Kidney (tissue), 14 donors: Measurements from ENCODE around the gene ARHGAP26. TPM values are rescaled to one million over a fixed set of nuclear protein-coding genes. Genes with fewer than 3 reads are reported as not detected.

Experiments
- DNase-seq, 5 donors: peaks; one replicate each; pipeline ENCODE4 v3.0.0-alpha.2; 2013 to 2020
- FAIRE-seq: peaks from 2 replicates; lab custom pipeline; 2012; peaks lifted over from hg19 to GRCh38; lab: Jason Lieb, UNC
- H3K27ac ChIP-seq, 2 donors: one replicate each; pipeline ENCODE4 v1.7.0; 2013; ENCODE audit warnings: low read depth in 2 of 2, low read length in 2 of 2, inconsistent platforms in 1 of 2
- H3K27me3 ChIP-seq: one replicate; pipeline ENCODE4 v1.7.1; 2013; ENCODE audit warnings: low read length, inconsistent platforms; ENCODE audit not compliant: control insufficient read depth, insufficient read depth
- H3K36me3 ChIP-seq, 3 donors: one replicate each; pipeline versions ENCODE4 v1.7.0 to v1.7.1; 2013; ENCODE audit warnings: low read length in 3 of 3, control low read depth in 1 of 3, inconsistent platforms in 1 of 3; ENCODE audit not compliant: insufficient read depth in 3 of 3, control insufficient read depth in 2 of 3
- H3K4me1 ChIP-seq, 3 donors: one replicate each; pipeline versions ENCODE4 v1.7.0 to v1.7.1; 2013; ENCODE audit warnings: low read length in 3 of 3, inconsistent platforms in 1 of 3, low read depth in 1 of 3; ENCODE audit not compliant: control insufficient read depth in 2 of 3, insufficient read depth in 2 of 3
- H3K4me3 ChIP-seq, 3 donors: one replicate each; pipeline versions ENCODE4 v1.7.0 to v1.8.1; 2013; ENCODE audit warnings: low read length in 3 of 3, control low read depth in 1 of 3, inconsistent platforms in 1 of 3
- H3K9ac ChIP-seq, 3 donors: one replicate each; pipeline versions ENCODE4 v1.7.0 to v1.7.1; 2013; ENCODE audit warnings: low read length in 3 of 3, control low read depth in 1 of 3, inconsistent platforms in 1 of 3
- H3K9me3 ChIP-seq, 3 donors: one replicate each; pipeline versions ENCODE4 v1.7.0 to v1.7.1; 2013; ENCODE audit warnings: low read length in 3 of 3, control low read depth in 1 of 3, inconsistent platforms in 1 of 3; ENCODE audit not compliant: control insufficient read depth in 2 of 3, insufficient read depth in 1 of 3
- intact Hi-C: fragments of 100-400 bp; cut with DNase I; formaldehyde crosslinking; loops from one replicate; pipeline ENCODE4 v1.11.1; 2022
- polyA plus RNA-seq: library from polyadenylated mRNA; stranded (reverse); fragments of 350-450 nt; fragmentation: Illumina TruSeq; extraction: RNeasy Lipid Tissue Mini Kit (QIAGEN cat#74804); gene quantifications from one replicate; pipeline ENCODE4 v1.2.3, GENCODE V29; 2014; ENCODE audit warnings: low read depth, low replicate concordance; ENCODE audit not compliant: insufficient read depth
- total RNA-seq: library from RNA; stranded (reverse); fragmentation: NEBNext Ultra II Directional; extraction: Animal tissue kit (Norgen Biotek cat#: 25700); gene quantifications from one replicate; pipeline ENCODE4 v1.2.1, GENCODE V29; 2021
- TF ChIP-seq, protein P1 (sequence below): IDR thresholded peaks from 3 replicates; pipeline ENCODE4 v1.5.1; 2012; ENCODE audit warnings: mild to moderate bottlenecking, moderate library complexity, borderline replicate concordance; ENCODE audit not compliant: insufficient read depth; ENCODE audit errors: extremely low read depth
- donor health status: control.
- donor health status: control.
- donor health status: control.
- donor health status: control.
- donor health status: control.
- donor health status: DM: yes; HTN: yes; CAD: no.
- donor health status: Normal renal cell carcinoma (clear cell type).

ARHGAP26 gene
- total and polyA plus RNA-seq, 2 donors from 2014 or later: 2.5 to 85.7 TPM

DNA sequence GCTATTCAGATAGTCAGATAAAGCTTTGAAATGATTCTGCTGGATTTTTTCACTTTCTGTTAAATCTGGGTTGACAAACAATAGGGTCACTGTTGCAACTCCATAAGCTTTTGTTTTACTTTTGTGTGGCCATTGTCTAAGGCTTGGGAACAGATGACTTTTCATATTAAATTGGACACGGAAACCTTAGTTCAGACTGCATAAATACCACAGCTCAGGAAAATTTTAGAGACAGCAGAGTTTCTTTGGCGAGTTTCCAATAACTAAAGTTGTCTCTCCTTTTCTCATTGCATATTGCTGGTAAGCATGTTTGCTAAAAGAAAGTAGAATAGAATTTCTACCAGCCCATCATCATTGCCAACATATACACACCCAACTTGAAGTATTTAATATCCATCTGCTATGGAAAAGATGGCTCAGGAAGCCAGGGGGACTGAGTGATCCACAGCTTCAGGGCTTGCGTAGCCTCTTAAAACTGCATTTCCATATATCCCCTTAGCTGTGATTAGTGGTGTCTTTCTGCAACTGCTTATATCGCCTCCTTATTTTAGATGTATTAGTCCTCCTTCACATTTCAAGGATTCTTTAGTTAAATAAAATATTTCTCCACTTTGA lies 168.2 kb downstream of the ARHGAP26 start:
- no peak for FAIRE-seq
- H3K4me1 ChIP-seq: no peaks in the 10 kb centered on the region
- intact Hi-C loops: no loop called here

DNA sequence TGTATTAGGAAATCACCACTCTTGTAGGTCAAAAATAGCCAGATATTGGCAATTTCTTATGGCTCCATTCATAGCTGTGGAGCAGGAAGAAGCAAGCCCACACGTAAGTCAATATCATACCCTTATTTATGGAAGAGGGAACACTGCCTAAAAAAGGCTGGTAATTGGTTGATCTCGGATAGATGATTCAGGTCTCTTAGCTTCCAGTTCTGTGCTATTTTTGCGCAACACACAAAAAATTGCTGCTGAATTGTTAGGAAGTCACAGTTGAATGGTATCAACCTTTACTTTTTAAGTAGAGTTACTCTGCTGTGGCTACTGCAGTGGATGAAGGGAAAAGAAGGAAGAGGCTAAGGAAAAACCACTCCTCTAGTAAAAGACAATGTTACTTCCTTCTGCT lies 168.8 kb downstream of the ARHGAP26 start:
- Histone ChIP-seq H3K4me1 (no peaks in the 10 kb centered on the region), H3K36me3 (no peaks in the 10 kb centered on the region), H3K27ac (no peak overlapping the region), H3K9ac (no peak overlapping the region), H3K27me3 (no peaks in the 10 kb centered on the region), H3K9me3 (no peaks in the 10 kb centered on the region), H3K4me3 (no peak overlapping the region)
- FAIRE-seq (no peak), DNase-seq (no peak)
- intact Hi-C loops: no loop called here
- TF ChIP-seq, protein P1, sequence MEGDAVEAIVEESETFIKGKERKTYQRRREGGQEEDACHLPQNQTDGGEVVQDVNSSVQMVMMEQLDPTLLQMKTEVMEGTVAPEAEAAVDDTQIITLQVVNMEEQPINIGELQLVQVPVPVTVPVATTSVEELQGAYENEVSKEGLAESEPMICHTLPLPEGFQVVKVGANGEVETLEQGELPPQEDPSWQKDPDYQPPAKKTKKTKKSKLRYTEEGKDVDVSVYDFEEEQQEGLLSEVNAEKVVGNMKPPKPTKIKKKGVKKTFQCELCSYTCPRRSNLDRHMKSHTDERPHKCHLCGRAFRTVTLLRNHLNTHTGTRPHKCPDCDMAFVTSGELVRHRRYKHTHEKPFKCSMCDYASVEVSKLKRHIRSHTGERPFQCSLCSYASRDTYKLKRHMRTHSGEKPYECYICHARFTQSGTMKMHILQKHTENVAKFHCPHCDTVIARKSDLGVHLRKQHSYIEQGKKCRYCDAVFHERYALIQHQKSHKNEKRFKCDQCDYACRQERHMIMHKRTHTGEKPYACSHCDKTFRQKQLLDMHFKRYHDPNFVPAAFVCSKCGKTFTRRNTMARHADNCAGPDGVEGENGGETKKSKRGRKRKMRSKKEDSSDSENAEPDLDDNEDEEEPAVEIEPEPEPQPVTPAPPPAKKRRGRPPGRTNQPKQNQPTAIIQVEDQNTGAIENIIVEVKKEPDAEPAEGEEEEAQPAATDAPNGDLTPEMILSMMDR: no peak

More for the DNA sequence above, 168.2 kb downstream of the ARHGAP26 start:
- no peaks in the 10 kb centered on the region for H3K9me3 ChIP-seq
- H3K36me3 ChIP-seq: no peaks in the 10 kb centered on the region
- no peak overlapping the region for H3K9ac ChIP-seq
- TF ChIP-seq, protein P1: no peak
- no peak for DNase-seq
- no peak overlapping the region for H3K27ac ChIP-seq
- H3K4me3 ChIP-seq: no peak overlapping the region
- no peaks in the 10 kb centered on the region for H3K27me3 ChIP-seq

DNA sequence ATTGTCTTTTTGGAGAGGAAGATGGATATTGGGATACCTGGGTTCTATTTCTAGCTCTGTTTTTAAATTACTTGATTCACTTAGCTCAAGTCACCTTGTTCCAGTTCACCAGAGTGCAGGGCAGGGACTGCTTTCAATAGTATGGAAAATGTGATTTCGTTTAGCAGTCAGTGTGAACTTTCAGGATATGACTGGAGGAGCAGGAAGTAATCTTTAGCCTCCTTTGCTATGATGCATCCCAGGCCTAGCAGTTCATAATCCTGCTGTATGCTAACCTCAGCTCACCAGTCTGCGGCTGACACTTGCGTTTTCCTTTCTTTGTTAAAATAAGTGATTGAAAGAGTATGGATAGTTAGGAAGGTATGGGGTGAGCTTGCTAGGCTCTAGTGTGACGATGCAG lies 169.7 kb downstream of the ARHGAP26 start:
- intact Hi-C loops: no loop called here
- Histone ChIP-seq H3K36me3 (no peaks in the 10 kb centered on the region), H3K9ac (no peak overlapping the region), H3K27me3 (no peaks in the 10 kb centered on the region), H3K4me1 (no peaks in the 10 kb centered on the region), H3K9me3 (no peaks in the 10 kb centered on the region), H3K27ac (no peak overlapping the region), H3K4me3 (no peak overlapping the region)
- DNase-seq: peak in 1 of 5 donors; percentile 29
- TF ChIP-seq, protein P1: no peak
- no peak for FAIRE-seq

DNA sequence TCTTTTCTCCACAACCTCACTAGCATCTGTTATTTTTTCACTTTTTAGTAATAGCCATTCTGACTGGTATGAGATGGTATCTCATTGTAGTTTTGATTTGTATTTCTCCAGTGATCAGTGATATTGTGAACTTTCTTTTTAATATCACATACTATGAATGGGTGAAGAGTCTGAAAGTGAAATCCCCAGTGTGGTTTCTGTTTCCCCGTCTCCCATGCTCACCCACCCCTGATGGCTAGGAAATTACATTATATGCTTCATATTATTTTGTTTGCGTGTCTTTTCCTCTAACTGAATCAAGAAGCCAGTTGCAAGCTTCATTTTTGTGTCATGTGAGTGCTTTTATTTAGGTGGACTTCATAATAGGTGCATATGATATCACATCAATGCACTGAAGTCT lies 171.1 kb downstream of the ARHGAP26 start:
- no peaks in the 10 kb centered on the region for H3K9me3 ChIP-seq
- no peaks in the 10 kb centered on the region for H3K36me3 ChIP-seq
- no peak overlapping the region for H3K4me3 ChIP-seq
- FAIRE-seq (no peak), DNase-seq (no peak)
- no peaks in the 10 kb centered on the region for H3K4me1 ChIP-seq
- no peak overlapping the region for H3K9ac ChIP-seq
- intact Hi-C loops: no loop called here
- H3K27ac ChIP-seq: no peak overlapping the region
- TF ChIP-seq, protein P1: no peak
- H3K27me3 ChIP-seq: no peaks in the 10 kb centered on the region
